ENCODE data around the gene OR8D1.
A peak's percentile ranks its signal among the peaks of the same experiment; 100 is the strongest.
"Not testable (repeated sequence)": the region's sequence is repeated elsewhere in the genome, so short reads cannot be mapped to it uniquely, and the experiment has no call there.

OR8D1 gene

GRCh38 chr11:124285610-124286344 is 28.0 kb downstream of the OR8D1 start:
- Histone ChIP-seq H3K4me3 (ENCODE audit: low read depth, low read length) (no peak overlapping the region), H3K36me3 (no peaks in the 10 kb centered on the region), H3K27me3 (ENCODE audit: insufficient read depth, low read depth, severe bottlenecking) (no peaks in the 10 kb centered on the region), H3K27ac (no peak overlapping the region), H3K9me3 (ENCODE audit: severe bottlenecking) (peaks cover 5% of the 10 kb centered on the region)
- TF ChIP-seq CTCF (IDR thresholded peaks at IDR 0.05; ENCODE audit: low read depth, low read length), result no peak
- no peak for DNase-seq

- Histone ChIP-seq H3K27me3 (ENCODE audit: insufficient read depth, low read depth, severe bottlenecking) (no peaks in the 10 kb centered on the region), H3K27ac (no peak overlapping the region), H3K36me3 (no peaks in the 10 kb centered on the region), H3K9me3 (ENCODE audit: severe bottlenecking) (no peaks in the 10 kb centered on the region), H3K4me3 (ENCODE audit: low read depth, low read length) (no peak overlapping the region)
- DNase-seq, result no peak
- TF ChIP-seq CTCF (IDR thresholded peaks at IDR 0.05; ENCODE audit: low read depth, low read length), result no peak
Measured at GRCh38 chr11:124278261-124278660, 35.5 kb downstream of the OR8D1 start.

GRCh38 chr11:124277804-124278203 is 35.9 kb downstream of the OR8D1 start:
- DNase-seq, result no peak
- Histone ChIP-seq H3K36me3 (no peaks in the 10 kb centered on the region), H3K27ac (no peak overlapping the region), H3K9me3 (ENCODE audit: severe bottlenecking) (no peaks in the 10 kb centered on the region), H3K27me3 (ENCODE audit: insufficient read depth, low read depth, severe bottlenecking) (no peaks in the 10 kb centered on the region), H3K4me3 (ENCODE audit: low read depth, low read length) (no peak overlapping the region)
- peak; percentile 44 for TF ChIP-seq CTCF (IDR thresholded peaks at IDR 0.05; ENCODE audit: low read depth, low read length)

- Histone ChIP-seq H3K9me3 (ENCODE audit: severe bottlenecking) (no peaks in the 10 kb centered on the region), H3K27me3 (ENCODE audit: insufficient read depth, low read depth, severe bottlenecking) (no peaks in the 10 kb centered on the region), H3K4me3 (ENCODE audit: low read depth, low read length) (no peak overlapping the region), H3K36me3 (no peaks in the 10 kb centered on the region), H3K27ac (no peak overlapping the region)
- TF ChIP-seq CTCF (IDR thresholded peaks at IDR 0.05; ENCODE audit: low read depth, low read length), result no peak
- no peak for DNase-seq
Measured at GRCh38 chr11:124277207-124277606, 36.5 kb downstream of the OR8D1 start.

GRCh38 chr11:124276081-124276480 is 37.7 kb downstream of the OR8D1 start:
- no peaks in the 10 kb centered on the region for H3K27me3 ChIP-seq (ENCODE audit: insufficient read depth, low read depth, severe bottlenecking)
- H3K4me3 ChIP-seq (ENCODE audit: low read depth, low read length), result no peak overlapping the region
- H3K9me3 ChIP-seq (ENCODE audit: severe bottlenecking), result no peaks in the 10 kb centered on the region
- no peak overlapping the region for H3K27ac ChIP-seq
- H3K36me3 ChIP-seq, result no peaks in the 10 kb centered on the region
- TF ChIP-seq CTCF (IDR thresholded peaks at IDR 0.05; ENCODE audit: low read depth, low read length), result no peak
- DNase-seq, result no peak

- no peaks in the 10 kb centered on the region for H3K27me3 ChIP-seq (ENCODE audit: insufficient read depth, low read depth, severe bottlenecking)
- H3K9me3 ChIP-seq (ENCODE audit: severe bottlenecking), result no peaks in the 10 kb centered on the region
- TF ChIP-seq CTCF (IDR thresholded peaks at IDR 0.05; ENCODE audit: low read depth, low read length), result no peak
- DNase-seq, result no peak
- H3K27ac ChIP-seq, result no peak overlapping the region
- H3K36me3 ChIP-seq, result no peaks in the 10 kb centered on the region
- no peak overlapping the region for H3K4me3 ChIP-seq (ENCODE audit: low read depth, low read length)
Measured at GRCh38 chr11:124274000-124274399, 39.7 kb downstream of the OR8D1 start.

GRCh38 chr11:124270886-124271285 is 42.9 kb downstream of the OR8D1 start:
- not testable (repeated sequence) for H3K36me3 ChIP-seq; H3K9me3 ChIP-seq (ENCODE audit: severe bottlenecking); H3K4me3 ChIP-seq (ENCODE audit: low read depth, low read length); H3K27me3 ChIP-seq (ENCODE audit: insufficient read depth, low read depth, severe bottlenecking)
- peak overlapping the region; percentile 30 for H3K27ac ChIP-seq
- DNase-seq, result peak; percentile 48

- H3K27ac ChIP-seq; H3K36me3 ChIP-seq; H3K9me3 ChIP-seq (ENCODE audit: severe bottlenecking); H3K27me3 ChIP-seq (ENCODE audit: insufficient read depth, low read depth, severe bottlenecking); DNase-seq; H3K4me3 ChIP-seq (ENCODE audit: low read depth, low read length): not testable (repeated sequence)
Measured at GRCh38 chr11:124265041-124265440, 48.7 kb downstream of the OR8D1 start.

Data from WERI-Rb-1 (cell line).